ENCODE results near the gene CELF2.
A peak's percentile ranks its signal among the peaks of the same experiment; 100 is the strongest.

The CELF2 gene

GRCh38 chr10:11249152-11249807 is 231.6 kb downstream of the CELF2 start:
- DNase-seq (ENCODE audit: low spot score), result no peak

GRCh38 chr10:11249808-11250195 is 232.1 kb downstream of the CELF2 start:
- no peak for DNase-seq (ENCODE audit: low spot score)

GRCh38 chr10:11250304-11250703 is 232.6 kb downstream of the CELF2 start:
- DNase-seq (ENCODE audit: low spot score), result no peak

- DNase-seq (ENCODE audit: low spot score), result no peak
These were observed 235.2 kb downstream of the CELF2 start for GRCh38 chr10:11252887-11253286.

- DNase-seq (ENCODE audit: low spot score), result no peak
These were observed 235.8 kb downstream of the CELF2 start for GRCh38 chr10:11253385-11254002.

GRCh38 chr10:11255156-11255555 is 237.5 kb downstream of the CELF2 start:
- DNase-seq (ENCODE audit: low spot score), result no peak

DNA sequence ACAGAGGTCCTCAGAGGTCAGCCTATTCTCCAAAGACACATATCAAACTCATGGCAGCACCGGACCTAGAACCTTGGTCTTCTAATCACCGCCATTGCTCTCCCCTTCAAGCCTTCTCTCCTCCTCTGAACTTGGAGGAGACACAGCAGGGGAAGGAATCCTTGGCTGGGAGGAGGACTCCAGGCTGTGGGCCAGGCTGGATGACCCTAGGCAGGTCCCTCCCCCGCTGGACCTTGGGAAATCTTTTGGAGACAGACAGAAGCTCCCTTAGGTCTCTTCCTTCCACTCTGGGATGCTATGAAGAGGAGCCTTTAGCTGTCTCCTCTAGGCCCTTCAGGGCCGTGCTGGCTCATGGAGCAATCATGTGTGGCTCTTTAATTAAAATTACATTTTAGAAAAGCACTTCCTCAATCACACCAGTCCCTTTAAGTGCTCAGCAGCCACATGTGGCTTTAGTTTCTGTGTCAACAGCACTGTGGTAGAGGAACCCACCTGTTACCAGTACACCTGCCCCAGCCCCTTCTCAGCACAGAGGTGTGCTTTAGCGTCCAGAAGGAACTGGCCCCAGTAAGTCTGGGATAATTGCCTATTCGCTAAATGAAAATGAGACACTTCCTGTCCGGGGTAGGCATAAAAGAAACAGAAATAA is 238.2 kb downstream of the CELF2 start:
- DNase-seq (ENCODE audit: low spot score), result no peak

DNA sequence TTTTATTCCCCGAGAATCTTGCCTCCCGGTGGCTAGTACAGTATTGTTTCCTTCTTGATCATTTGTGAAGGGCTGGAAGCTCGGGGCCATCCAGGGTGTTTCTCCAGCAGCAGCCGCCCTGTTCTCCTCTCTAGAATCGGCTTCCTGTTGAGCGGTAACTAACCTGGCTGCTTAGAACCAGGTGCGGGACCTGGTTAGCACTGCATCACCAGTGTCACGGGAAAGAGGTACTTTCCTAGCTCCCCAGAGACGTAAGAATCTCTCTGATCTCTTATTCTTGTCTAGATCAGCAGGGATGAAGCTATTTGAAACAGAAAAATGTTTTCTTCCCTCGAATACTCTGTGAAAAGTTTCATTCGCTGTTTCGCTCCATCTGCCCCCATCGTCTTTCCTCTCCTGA is 239.2 kb downstream of the CELF2 start:
- no peak for DNase-seq (ENCODE audit: low spot score)

DNA sequence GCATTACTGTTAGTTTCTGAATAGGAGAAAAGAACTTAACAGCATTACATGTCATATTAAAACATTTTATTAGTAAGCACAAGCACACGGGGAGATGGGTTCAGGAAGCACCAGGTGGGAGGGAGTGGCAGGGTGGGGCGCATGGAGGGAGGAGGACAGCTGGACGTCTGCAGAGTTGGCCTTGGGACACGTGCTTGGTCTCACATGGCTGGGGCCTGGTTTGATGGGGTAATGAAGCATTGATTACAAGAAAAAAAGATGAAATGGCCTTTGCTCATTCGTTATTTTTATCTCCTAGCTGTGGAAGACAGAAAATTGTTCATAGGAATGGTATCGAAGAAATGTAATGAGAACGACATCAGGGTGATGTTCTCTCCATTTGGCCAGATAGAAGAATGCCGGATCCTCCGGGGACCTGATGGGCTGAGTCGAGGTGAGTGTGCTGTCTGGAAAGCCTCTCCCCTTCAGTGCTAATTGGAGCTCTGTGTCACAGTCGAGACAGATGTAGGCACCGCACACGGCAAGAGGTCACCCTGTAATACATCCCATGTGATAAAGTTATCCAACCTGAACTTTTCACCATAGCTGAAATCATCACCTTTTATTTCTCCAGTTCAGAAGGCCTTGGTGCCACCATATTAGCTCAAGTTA is 239.9 kb downstream of the CELF2 start:
- no peak for DNase-seq (ENCODE audit: low spot score)

DNA sequence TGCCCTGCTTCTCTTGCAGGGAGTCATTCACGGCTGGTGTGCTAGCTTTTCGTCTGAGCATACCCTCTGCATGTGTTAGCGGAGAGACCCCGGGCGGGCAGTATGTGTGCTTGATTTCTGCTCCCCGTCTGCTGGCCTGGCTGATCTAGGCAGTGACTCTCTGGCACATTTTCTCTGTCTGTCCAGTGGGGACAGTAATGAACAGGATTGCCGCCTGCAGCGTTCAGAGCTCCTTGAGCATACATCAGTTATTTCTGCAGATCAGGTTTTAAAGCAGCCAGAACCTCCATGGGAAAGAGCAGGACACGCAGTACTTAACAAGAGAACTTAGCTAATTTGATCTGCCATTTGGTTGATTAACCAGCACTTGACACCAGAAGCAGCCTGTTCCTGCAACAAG is 242.5 kb downstream of the CELF2 start:
- no peak for DNase-seq (ENCODE audit: low spot score)

GRCh38 chr10:11261143-11261542 is 243.5 kb downstream of the CELF2 start:
- no peak for DNase-seq (ENCODE audit: low spot score)

DNA sequence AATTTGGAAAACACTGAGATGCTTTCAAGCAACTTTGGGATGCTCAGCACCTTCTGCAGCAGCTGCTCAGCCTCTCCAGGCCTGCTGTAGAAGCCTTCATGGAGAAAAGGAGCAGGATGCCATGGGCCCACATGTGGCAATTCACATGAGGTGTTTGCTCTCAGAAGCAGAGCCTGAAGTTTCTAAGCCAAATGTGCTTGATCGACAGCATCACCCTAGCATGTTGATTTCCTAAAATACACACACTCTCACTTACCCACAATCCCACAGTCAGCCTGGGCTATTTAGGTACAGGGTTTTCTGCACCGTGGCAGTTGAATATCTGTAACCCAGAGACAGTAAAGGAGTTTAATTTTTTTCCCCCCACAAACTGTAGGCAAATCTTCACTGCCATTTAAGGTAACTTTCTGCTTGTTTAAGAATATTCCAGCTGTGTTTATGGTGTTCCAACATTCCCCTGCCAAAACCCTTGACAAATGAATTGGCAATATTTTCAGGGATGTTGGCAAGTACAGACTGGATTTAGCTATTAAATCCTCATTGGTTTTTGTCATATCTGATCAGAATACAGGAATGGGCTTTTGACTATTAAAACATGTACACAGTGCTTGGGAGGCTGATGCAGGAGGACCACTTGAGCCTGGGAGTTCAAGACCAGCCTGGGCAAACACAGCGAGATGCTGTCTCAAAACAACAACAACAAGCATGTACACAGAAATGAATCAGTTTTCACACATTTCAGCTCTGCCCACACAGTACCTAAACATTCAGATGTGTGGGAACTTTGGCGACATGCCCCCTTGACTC is 244.2 kb downstream of the CELF2 start:
- DNase-seq (ENCODE audit: low spot score), result no peak

- no peak for DNase-seq (ENCODE audit: low spot score)
These were observed 245.0 kb downstream of the CELF2 start for GRCh38 chr10:11262494-11263345.

DNA sequence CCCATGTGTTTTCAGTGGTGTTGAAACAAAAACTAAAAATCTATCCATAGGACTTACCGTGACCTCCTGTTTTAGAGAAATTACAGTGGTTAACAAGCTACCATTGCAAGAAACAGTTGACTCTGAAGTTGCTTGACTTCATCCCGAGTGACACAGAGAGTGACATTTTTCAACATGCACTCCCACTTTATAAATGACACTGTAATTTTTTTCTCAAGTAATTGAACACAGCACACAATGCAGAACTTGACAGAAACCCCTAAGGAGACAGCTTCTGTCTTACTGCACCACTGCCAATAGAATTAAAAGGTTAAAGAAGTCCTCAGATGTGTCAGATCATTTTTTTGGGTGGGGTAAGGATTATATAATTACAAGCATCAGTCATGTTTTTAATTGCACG is 246.1 kb downstream of the CELF2 start:
- DNase-seq (ENCODE audit: low spot score), result no peak

GRCh38 chr10:11264296-11265048 is 246.8 kb downstream of the CELF2 start:
- DNase-seq (ENCODE audit: low spot score), result no peak

DNA sequence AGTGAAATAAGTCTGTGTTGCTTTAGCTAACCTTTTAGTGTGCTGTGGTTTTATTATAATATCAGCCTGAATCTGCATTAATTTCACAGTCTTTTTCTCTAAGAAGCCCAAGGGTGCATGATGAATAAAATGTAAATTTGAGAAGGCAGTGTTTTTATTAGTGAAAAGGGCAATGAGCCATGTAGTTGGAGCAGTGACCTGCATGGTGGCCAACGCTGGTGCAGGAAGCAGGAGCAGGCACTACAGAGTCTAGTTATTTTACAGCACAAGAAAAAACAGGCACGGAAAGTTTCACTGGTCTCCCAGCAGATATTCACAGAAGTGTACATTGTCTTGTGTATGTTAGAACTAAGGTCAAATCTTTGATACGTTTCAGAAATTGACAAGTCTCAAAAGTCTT is 247.8 kb downstream of the CELF2 start:
- no peak for DNase-seq (ENCODE audit: low spot score)

DNA sequence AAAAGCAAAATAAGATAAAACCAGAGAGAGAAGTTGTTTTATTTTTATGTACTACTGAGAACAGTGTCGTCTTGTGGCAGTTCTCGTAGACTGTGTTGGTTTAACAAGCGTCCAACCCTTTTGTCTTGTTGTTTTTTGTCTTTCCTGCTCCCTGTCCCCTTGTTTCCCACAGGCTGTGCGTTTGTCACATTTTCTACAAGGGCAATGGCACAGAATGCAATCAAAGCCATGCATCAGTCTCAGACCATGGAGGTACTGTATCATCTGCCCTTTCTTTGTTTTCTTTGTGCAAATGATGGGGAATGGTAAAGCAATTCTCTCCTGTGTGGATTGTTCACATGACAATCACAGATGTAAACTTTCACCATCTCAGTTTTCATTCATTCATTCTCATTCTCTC is 248.8 kb downstream of the CELF2 start:
- DNase-seq (ENCODE audit: low spot score), result no peak

DNA sequence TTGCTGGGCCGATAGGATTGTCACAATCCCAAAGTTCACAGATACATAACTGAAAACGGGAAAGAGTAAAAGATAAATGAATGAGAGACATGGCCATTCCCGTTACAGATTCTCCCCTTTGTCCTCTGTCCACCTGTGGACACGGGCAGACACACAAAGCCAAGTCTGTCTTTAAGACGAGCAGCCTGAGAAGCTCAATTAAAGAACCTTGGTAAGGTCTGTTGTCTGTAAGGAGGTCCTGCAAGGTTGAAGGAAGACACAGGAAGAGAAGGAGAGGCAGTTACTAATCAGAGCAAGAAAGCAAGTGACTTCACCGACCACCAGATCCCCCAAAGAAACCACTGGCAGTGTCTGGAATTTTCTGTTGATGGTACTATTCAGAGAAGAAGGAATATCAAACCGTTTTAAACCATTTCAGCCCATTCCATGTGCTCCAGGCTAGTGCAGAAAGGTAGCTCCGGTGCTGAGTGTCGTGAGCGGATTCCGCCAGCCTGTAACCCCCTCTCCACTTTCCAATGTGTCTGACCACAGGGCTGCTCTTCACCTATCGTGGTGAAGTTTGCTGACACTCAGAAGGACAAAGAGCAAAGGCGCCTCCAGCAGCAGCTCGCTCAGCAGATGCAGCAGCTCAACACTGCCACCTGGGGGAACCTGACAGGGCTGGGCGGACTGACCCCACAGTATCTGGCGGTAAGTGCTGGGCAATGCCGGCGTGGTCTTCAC is 252.6 kb downstream of the CELF2 start:
- DNase-seq (ENCODE audit: low spot score), result peak; percentile 24

DNA sequence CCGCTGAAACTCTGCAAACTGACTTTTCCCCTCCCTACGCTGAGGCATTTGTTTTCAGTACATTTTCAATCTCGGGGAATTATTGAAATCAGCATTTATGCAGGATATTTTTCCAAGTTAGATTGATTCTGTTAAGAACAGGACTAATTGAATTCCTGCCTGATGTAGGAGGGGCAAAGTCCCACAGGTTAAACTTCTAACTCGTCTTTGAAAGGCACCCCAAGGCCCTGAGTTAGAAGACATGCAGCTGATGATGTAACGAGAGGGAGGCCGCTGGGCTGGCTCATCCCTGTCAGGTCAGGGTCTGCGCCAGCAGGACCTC is 253.1 kb downstream of the CELF2 start:
- no peak for DNase-seq (ENCODE audit: low spot score)

GRCh38 chr10:11272915-11273389 is 255.3 kb downstream of the CELF2 start:
- no peak for DNase-seq (ENCODE audit: low spot score)

Data from AG20443 (cell line).